WERI-Rb-1 (cell line): Measurements from ENCODE around the gene RNF223.
"Not testable (repeated sequence)": the region's sequence is repeated elsewhere in the genome, so short reads cannot be mapped to it uniquely, and the experiment has no call there.

Experiments
- DNase-seq: peaks from one replicate; pipeline ENCODE4 v3.0.0-alpha.2; 2020
- H3K27ac ChIP-seq: fragments of 250-450 bp; sonication (Bioruptor Pico); 2 replicates; pipeline ENCODE4 v1.5.1; 2020; ENCODE audit warnings: mild to moderate bottlenecking, moderate library complexity
- H3K27me3 ChIP-seq: fragments of 250-450 bp; sonication (Bioruptor Pico); 2 replicates; pipeline ENCODE4 v1.5.1; 2021; ENCODE audit warnings: mild to moderate bottlenecking, low read depth, moderate library complexity; ENCODE audit not compliant: insufficient read depth, severe bottlenecking
- H3K36me3 ChIP-seq: fragments of 250-450 bp; sonication (Bioruptor Pico); 2 replicates; pipeline ENCODE4 v1.5.1; 2020; ENCODE audit warnings: mild to moderate bottlenecking, moderate library complexity
- H3K4me3 ChIP-seq: 2 replicates; pipeline ENCODE4 v1.5.1; 2011; ENCODE audit warnings: low read depth, mild to moderate bottlenecking, control low read depth, low read length
- H3K9me3 ChIP-seq: fragments of 250-450 bp; sonication (Bioruptor Pico); 2 replicates; pipeline ENCODE4 v1.5.1; 2021; ENCODE audit warnings: mild to moderate bottlenecking, moderate library complexity; ENCODE audit not compliant: severe bottlenecking
- CTCF ChIP-seq: IDR thresholded peaks from 2 replicates; pipeline ENCODE4 v1.5.1; 2011; ENCODE audit warnings: low read depth, mild to moderate bottlenecking, control low read depth, inconsistent platforms, low read length

The RNF223 gene

DNA sequence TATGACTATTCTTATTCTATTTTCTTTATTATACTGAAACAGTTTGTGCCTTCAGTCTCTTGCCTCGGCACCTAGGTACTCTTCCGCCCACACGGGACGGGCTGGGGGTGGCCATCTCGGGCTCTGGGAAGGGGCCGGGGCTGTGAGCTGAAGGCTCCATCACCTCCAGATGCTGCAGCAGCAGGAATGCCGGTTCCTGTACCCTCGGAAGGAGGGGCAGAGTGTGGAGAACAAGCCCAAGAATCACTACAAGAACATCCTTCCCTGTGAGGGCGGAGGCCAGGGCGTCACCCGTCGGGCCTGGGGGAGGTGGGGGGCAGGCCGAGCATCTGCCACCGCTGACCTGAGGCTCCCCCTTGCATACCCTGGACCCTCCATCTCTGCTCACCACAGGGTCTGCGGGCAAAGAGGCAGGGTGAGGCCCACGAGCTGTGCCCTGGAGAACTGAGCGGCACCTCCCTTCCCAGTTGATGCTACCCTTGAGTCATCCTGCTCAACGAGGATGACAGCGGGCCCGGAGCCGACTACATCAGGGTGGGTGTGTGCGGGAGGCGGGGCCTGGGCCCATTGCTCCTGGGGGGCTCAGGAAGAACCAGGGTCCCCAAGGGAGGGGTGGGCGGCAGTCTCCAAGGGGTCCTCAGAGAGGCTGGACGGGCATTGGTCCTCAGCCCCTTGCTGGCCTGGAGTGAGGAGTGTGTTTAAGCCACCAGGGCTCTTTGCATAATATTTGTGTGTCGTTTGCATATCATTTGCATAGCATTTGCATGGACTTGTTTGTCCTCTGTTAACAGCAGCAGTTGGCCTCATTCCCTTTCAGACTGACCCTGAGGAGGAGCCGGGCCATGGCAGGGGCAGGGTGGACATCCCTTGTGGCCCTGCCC lies 7.5 kb downstream of the RNF223 start:
- TF ChIP-seq CTCF, result no peak
- Histone ChIP-seq H3K36me3 (no peaks in the 10 kb centered on the region), H3K27me3 (no peaks in the 10 kb centered on the region), H3K27ac (no peak overlapping the region), H3K4me3 (no peak overlapping the region), H3K9me3 (no peaks in the 10 kb centered on the region)
- no peak for DNase-seq

DNA sequence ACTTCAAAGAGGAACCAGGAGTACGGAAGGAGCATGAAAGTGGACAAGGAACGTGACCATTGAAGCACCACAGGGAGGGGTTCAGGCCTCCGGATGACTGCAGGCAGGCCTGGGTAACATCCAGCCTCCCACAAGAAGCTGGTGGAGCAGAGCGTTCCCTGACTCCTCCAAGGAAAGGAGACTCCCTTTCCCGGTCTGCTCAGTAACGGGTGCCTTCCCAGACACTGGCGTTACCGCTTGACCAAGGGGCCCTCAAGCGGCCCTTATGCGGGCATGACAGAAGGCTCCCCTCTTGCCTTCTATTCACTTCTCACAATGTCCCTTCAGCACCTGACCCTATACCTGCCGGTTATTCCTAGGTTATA lies 8.2 kb downstream of the RNF223 start:
- not testable (repeated sequence) for DNase-seq, H3K36me3 ChIP-seq, H3K27ac ChIP-seq, H3K27me3 ChIP-seq, H3K9me3 ChIP-seq, H3K4me3 ChIP-seq

- TF ChIP-seq CTCF, result no peak
- DNase-seq, result no peak
- H3K9me3 ChIP-seq, result no peaks in the 10 kb centered on the region
- no peak overlapping the region for H3K4me3 ChIP-seq
- H3K36me3 ChIP-seq, result no peaks in the 10 kb centered on the region
- H3K27me3 ChIP-seq, result no peaks in the 10 kb centered on the region
- no peak overlapping the region for H3K27ac ChIP-seq
Measured at GRCh38 chr1:1065265-1065939, 8.7 kb downstream of the RNF223 start.

- H3K9me3 ChIP-seq, result no peaks in the 10 kb centered on the region
- TF ChIP-seq CTCF, result peak; percentile 93
- no peaks in the 10 kb centered on the region for H3K36me3 ChIP-seq
- DNase-seq, result peak; percentile 72
- H3K4me3 ChIP-seq, result no peak overlapping the region
- H3K27ac ChIP-seq, result no peak overlapping the region
- H3K27me3 ChIP-seq, result peaks cover 6% of the 10 kb centered on the region
Measured at GRCh38 chr1:1063945-1064831, 9.9 kb downstream of the RNF223 start.

- Histone ChIP-seq H3K27ac (no peak overlapping the region), H3K27me3 (peaks cover 12% of the 10 kb centered on the region), H3K36me3 (no peaks in the 10 kb centered on the region), H3K9me3 (no peaks in the 10 kb centered on the region), H3K4me3 (no peak overlapping the region)
- DNase-seq, result no peak
- TF ChIP-seq CTCF, result no peak
Measured at GRCh38 chr1:1063261-1063944, 10.7 kb downstream of the RNF223 start.
